IPS DF 4.7 (cell line): Measurements from ENCODE around the gene PAX3.

Experiments
- DNase-seq: peaks from one replicate; pipeline ENCODE4 v3.0.0-alpha.2; 2013; ENCODE audit warnings: low spot score; ENCODE audit errors: extremely low read depth

Gene PAX3

DNA sequence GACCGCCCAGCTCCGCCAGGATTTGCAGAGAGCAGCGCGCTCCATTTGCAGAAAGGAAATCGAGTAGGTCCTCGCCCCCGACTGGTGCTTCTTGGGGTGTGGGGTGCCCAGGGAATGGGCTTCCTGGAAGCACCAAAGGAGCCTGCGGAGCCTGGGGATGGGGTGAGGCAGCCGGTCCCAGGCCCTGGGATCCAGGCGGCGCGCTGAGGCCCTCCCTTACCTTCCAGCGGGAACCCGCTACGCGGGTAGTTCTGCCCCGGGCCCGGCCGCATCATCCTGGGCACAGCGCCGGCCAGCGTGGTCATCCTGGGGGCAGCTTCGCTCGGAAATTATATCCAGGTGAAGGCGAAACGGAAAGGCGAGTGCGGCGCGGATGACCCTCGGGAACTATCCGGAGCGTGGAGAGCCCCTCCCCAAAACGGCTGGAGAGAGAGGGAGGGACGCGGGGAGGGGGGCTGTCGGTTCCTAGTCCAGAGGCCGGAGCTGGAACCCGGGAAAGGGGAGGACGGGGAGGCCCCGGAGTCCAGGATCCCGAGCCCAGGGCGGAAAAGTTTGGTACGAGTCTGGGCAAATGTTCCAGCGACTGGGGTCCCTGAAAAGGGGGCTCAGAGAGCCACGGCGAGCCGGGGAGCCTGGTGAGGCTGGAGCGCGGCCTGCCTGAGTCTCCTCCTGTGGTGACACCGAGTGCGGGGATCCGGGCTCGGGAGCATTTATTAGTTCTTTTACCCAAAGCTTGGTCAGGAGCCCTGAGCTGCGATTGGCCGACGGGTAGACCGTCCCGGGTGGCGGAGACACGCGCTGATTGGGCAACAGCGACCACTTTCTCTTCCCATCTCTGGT lies at the start of gene PAX3:
Gene PAX3, minus strand, starts transcription at position 688 of the 840 bp plus-strand sequence. Its CDS starts 383 bp downstream, at position 305.
- DNase-seq, result no peak

DNA sequence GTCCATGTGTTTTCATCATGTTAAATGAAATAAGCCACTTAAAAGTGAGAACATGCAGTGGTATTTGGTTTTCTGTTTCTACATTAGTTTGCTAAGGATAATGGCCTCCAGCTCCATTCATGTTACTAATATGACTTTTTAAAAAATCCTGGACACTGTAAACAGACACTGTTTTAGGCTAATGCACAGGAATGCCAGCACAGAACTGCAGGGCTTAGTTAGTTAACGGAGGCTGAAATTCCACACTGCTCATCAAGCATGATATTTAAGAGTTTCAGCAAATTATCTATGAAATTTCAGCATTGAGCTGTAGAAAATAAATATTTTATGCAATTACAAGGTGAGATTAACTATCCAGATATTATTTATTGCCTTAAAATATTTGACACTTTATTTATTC lies 42.5 kb upstream of the PAX3 start:
- no peak for DNase-seq

DNA sequence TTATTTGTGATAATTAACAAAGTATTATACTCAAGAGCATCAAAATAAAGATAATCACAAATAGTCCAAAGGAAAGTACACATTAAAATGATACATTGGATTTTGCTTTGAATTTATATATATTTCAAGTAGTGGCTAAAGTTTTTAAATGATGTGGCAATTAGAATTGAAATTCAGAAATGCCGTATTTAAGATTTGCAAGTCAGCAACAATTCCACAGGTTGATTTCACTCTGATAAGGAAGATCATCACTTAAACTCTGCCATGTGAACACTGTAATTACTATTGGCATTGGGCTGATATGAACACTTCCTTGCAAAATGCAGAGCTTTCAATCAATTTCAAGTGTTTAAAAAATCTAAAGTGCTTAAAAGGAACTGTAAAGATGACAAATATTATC lies 39.6 kb upstream of the PAX3 start:
- DNase-seq, result no peak

DNA sequence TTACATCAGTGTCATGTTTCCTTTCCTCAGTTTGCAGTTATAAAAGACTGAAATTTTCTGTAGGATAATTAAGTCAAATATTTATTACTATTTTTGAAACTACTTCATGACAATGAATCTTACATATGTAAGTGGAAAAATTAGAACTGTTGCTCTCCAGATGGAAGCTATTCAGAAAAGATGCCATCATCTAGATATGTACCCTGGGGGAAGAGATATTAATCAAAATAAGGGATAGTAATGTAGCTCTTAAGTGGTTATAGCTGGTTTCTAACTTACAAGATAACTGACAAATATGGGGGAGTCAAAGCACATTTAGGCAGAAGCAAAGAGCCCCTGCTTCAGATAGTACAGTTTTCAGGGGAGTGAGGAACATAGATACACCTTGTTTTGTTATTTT lies 38.1 kb upstream of the PAX3 start:
- no peak for DNase-seq

DNA sequence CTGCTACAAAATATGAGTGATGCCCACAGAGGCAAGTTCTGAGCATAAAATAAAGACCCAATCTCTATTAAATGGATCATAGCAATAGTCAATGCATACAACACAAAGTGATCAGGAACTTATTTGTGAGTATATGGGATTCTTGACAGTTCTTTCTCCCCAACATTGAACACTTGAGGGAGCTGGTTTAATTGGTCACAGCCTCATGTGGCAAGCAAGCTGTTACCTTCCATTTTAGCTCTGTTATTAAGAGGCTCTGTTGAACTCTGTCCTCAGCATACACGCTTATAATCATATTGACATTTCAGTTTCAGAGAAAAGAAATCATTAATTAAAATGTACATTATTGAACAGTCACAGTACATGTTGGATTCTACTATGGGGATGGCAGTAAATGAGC lies 37.6 kb upstream of the PAX3 start:
- DNase-seq, result no peak

DNA sequence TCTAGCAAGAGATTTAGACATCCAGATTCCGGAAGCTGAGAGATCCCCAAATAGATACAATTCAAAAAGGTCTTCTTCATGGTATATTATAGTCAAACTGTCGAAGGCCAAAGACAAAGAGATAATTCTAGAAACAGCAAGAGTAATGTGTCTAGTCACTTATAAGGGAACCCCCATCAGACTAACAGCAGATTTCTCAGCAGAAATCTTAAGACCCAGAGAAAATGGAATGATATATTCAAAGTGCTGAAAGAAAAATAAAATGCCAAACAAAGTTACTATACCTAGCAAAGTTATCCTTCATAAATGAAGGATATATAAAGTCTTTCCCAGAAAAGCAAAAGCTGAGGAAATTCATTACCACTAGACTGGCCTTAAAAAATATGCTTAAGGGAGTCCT lies 36.1 kb upstream of the PAX3 start:
- DNase-seq, result no peak

DNA sequence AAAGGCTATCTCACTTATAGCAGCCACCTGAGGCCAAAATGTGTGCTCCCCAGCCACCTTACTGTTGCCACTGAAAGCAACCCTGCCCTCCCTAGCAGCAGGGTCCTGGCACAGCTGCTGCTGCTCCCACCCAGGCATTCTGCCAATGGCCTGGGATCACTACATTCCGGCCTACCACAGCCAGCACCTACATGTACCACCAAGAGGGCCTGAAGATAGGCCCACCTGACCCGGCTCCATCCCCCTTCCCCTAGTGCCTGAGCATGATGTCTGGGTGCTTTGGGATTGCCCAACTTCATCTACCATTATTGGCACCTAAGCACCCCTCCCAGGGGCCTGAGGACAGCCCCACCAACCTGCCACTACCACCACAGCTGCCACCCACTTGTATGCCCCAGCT lies 34.6 kb upstream of the PAX3 start:
- DNase-seq, result no peak

DNA sequence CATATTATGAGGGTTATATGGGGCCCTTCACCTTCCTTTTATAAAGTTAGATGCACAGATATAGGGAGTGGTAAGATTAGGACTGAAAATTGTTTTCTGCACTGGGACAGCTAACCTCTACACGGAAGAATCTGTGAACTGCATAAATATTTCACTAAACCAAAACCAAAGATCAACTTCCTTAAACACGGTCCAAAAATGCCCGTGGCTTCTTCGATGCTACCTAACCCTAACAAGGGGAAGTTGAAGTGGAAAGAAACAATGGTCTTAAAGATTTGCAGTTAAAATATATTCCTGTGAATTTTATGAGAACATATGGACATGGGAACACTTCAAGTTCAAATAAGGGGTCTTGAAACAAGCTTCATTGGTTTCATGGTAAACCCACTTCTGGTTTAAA lies 33.3 kb upstream of the PAX3 start:
- no peak for DNase-seq

DNA sequence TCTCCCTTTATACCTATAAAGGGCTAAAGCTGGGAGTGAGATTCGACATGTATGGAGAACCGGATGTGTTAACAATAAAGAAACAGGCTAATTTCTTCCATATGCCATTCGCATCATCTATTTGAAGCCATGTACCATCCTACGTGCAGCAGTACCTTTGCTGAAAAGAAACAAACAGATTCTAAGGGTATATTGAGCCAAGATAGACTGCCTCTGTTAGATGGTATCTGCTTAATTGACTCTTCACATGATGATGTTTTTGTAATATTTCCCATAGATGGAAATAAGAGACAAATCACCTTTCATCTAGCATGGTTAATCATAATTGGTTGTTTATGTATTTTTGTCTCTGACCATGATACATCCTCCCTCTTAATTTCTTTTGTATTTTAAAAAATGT lies 32.1 kb upstream of the PAX3 start:
- no peak for DNase-seq

DNA sequence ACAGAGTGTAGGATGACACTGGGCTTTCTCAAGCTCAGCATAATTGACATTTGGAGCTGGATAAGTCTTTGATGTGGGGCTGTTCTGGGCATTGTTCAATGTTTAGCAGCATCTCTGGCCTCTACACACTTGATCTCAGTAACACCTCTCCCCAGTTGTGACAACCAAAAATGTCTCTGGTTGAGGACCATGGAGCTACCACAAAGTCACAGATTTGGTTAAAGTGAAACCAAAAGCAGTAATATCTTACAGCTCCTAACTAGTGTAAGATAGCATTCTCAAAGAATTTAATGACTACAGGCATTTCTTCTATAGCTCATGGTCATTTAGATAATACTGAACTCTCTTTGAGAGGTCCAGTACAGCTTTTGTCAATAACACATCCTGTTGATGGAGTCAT lies 23.4 kb upstream of the PAX3 start:
- DNase-seq, result no peak

DNA sequence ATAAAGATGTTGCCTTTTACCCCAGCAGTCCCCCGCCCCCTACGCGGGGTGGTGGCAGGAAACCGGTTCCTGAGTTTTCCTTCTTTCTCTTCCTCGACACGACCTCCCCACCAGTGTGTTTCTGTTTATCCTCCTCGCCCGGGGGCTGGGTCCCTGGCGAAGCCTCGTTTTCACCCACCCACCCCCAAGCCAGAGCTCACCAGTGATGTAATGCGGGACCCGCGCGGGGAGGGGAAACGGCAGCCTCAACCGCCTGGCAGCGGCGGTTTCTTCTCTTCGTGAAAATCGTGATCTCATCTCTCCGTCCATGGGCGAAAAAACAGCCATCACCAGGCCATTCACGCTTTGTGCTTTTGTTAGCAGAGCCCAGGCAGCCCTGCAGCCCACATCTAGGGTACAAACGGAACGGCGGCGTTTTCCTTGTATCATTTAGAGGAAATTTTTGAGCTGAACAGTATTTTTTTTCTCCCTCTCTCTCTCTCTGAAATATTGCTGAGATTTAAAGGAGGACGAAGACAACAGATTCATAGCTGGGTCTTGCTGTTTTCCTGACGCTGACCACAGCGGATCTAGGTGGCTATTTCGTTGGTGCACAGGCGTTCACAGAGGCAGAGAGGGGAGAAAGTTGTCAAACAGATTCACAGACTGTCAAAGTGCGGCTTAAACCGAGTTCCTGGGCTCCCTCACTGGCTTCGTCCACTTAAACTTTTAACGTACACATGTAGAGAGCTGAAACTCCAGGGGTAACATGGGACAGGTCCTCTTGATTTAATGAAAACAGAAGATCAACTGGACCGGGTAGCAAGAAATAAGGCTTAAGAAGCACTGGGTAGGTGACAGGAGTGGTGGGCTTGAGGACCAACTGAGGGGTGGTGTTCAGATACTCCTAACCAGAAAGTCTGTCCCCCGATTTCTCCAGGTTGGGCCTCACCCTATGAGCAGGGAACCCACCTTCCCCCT lies 21.9 kb upstream of the PAX3 start:
- no peak for DNase-seq

DNA sequence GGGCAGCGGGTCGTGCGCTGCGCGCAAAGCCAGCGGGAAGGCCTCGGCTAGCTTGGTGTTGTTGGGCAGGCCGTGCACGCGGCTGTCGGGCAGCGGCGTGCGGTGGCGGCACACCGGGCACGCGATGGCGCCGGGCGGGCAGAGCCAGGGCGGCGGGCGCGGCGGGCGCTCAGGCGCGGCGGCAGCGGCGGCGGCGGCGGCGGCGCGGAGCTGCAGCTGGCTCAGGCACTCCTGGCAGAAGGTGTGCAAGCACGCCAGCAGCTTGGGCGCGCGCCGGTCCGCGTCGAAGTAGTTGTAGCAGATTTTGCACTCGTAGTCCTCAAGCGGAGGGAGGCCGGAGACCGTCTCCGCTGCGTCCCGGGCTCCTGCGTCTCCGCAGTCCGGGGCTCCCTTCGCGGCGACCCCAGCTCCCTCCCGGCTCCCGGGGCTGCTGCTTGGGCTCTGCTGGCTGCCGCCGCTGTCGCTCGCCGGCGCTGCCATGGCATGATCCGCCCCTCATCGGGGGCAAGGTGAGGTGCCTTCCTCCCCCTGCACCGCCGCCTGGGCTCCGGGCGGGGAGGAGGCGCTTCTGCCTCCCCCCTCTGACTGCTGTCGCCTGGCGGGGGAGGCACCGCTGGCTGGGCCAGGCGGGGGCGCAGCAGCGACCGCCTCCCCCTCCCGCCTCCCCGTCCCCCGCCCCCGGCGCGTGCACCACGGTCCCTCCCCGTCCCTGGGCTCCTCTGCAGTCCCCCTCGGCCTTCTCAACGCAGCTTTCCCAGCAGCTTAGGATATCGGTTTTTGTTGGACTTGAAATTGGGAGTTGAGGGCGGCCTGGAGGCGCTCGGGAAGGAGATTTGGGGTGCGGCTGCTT lies 21.0 kb upstream of the PAX3 start:
- no peak for DNase-seq

DNA sequence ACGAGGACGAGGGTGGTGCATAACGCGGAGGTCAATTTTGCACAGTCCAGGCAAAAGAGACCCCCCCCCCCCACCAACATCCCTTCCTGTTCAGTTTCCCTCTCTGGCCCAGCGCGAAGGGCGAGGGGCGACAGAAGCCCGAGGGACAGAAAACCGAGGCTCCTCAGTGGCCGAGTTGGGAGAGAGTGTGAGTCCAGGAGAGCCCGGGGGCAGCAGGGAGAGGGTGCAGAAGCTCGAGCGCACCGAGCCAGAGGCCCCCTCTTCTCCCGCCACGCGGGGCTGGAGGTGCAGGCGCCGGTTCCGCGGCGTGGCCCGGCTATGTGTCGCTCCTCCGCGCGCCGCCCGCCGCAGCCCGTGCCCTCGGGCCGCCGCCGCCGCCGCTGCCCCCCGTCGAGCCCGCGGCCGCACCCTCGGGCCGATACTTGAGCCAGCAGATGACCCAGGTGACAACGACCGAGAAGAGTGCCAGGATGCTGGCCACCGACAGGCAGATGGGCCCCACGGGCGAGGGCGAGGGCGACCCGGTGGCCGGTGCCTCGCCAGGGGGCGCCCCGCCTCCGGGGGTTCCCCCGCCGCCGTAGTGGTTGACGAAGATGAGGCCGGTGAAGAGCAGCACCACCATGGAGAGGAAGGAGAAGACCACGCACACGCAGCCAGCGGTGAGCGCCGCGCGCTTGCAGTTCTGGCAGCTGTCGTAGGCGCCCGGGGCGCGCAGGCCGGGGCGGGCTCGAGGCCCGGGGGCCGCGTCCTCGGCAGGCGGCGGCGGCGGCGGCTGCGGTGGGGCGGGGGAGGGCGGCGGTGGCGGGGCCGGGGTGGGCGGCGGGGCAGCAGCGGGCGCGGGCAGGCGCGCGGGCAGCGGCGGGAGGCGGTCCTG lies 20.2 kb upstream of the PAX3 start:
- no peak for DNase-seq

DNA sequence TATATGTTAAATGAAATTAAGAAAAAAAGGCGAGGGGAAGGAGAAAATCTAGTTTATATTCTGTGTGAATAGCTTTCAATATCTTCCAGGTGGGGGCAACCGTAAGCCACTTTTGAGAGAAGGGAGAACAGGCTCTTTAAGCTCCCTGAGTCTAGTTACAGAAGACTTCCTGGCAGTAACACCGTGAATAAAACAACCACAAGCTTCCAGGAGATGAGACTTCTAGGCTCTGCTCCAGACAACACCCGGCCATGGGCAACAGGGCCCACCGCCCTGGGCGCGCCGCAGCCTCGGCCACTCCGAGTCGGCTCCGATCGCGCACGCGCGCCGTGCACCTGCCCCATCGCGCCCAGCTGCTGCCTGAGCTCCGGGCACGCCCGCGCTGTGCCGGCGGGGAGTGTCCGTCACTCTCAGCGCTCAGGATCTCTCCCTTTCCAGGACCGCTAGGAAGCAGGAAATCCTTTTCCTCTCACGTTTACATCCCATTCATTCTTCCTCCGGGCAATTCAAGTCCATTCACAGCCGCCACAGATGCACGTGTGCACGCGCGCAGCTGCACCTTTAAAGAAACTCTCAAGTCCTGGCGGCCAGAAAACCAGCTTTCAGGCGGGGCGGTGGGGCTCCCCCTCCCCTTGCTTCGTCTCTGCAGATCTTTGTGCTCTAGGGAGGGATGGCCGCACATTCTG lies 19.4 kb upstream of the PAX3 start:
- DNase-seq, result no peak

DNA sequence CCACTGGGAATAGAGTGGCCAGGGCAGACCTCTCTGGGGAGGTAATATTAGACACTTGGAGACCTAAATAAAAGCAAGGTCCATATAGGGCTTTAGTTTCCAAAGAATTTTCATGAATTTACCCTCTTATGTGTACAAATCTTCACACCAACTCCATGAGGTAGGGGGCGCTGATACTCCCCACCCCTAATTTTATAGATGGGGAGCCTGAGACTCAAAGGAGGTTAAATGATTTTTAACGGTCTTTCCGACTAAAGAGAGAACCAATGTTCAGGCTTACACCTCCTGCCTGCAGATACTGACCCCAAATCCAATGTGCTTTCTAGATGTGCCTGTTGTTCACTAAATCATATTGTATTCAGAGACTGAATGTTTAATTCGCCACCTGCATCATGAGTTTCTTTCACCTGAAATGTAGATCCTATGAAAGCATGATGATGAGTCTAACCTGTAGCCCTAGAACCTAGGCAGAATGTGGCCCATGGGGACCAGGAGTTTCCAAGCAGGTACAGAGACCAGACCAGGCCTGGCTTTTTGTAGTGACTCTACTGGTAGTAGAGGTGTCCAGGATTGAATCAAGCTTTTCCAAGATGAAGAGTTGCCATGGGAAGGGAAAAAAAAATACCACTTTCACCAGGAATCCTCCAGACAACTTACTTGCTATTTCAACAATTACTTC lies 16.8 kb upstream of the PAX3 start:
- DNase-seq, result no peak

DNA sequence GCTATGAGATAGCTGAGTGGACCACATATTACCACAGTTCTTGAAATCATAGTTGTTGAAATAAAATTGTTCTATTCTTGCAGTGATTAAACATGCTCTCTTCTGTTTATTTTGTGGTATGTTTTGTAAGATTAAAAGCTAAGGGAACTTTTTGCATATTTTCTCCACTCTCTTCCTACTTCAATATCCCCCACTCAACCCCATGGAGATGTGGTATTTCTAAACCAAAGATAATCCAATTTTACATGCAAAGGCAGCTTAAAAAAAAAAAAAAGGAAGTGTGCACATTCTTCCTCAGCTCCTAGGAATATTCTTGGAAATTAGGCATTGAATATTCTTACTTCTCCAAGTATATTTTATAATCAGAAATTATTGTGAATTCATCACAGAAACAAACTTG lies 15.0 kb upstream of the PAX3 start:
- DNase-seq, result no peak

DNA sequence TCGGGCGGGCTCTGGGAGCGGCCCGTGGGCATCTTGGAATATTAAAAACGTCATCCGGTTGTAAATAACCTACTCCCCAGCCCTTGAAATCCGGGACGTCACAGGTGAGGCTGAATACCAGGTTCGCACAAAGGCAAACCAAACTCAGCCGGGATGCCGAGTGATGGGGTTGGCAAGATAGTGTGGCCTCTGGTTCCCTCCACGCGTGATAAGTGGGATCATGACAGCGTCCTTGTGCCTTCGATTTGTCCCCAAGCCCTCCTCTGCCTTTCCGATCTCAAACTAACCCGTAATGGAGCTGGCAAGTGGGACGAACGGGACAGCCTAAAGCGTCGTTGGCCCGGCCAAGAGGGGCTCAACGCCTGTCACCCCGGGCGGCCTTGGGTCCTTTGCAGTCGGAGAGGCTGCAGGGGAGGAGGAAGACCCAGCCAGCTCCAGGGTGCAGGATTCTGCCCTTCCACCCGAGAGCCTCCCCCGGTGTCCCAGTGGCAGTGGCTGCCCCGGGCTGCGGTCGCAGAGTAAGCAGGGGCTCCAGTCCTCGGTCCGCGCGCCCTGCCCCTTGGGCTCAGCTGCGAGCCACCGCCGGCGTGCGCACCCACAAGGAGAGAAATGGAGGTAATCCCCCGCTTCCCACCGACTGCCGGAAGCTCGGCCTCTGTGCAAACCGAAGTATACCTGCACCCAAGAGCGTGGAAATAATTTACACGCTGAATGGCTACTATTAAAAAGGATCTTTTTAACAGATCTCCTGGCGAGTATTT lies 13.4 kb upstream of the PAX3 start:
- no peak for DNase-seq

DNA sequence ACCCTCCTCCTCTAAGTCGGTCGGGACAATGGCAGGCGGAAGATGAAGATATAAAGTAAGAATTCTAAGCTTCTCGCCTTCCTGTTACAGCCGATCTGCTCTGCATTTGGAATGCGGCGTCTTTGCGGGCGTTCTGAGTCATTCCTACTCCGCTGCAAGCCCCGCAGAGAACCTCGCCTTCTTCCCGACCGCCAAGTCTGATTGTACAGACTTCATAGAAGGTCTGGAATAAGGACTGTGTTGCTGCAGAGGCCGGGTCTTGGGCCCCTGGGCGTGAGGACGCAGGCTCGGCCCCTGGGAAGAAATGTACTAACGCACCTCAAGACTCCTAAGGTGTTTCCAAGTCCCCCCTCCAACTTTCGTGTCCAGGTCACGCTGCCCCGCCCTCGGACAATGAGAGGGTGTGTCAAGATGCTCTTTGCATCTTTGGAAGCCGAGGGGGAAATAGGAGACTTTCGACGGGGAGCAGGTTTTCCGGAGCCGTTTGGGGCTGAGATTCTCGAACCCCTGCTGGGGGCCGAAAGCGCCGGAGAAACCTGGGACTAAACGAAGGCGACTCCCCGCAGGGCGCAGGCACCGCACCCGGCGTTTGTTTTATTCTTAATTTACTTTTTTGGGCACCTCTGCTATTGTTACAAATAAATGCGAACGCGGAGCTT lies 12.7 kb upstream of the PAX3 start:
- no peak for DNase-seq
